Activated CD4-positive, alpha-beta T cell treated with anti-CD3 and anti-CD28 coated beads for 36 hours (primary cell): ENCODE data around the gene SLC7A8. TPM values are rescaled to one million over a fixed set of nuclear protein-coding genes. Genes with fewer than 3 reads are reported as not detected.
A peak's percentile ranks its signal among the peaks of the same experiment; 100 is the strongest.

ENCODE experiments used
- ATAC-seq: fragments of 200-7000 bp; cut with Tn5 transposase; one replicate; pipeline ENCODE4 v1.10.0; 2021; ENCODE audit warnings: mild to moderate bottlenecking, moderate library complexity
- CTCF ChIA-PET: fragments of 350-600 bp; sonication (Branson Sonifier 250); formaldehyde crosslinking; loops from one replicate; lab custom pipeline; 2021; ENCODE audit warnings: antibody characterized with exemption; lab: Charles Lee
- POLR2A ChIA-PET: fragments of 350-600 bp; sonication (Branson Sonifier 250); formaldehyde crosslinking; loops from one replicate; lab custom pipeline; 2021; ENCODE audit warnings: antibody characterized with exemption, inconsistent platforms; lab: Charles Lee
- DNase-seq: peaks from one replicate; pipeline ENCODE4 v3.0.0-alpha.2; 2020
- H3K27ac Mint-ChIP-seq: one replicate; pipeline ENCODE4 v1.8.0; 2021; ENCODE audit warnings: mixed read lengths
- H3K27me3 Mint-ChIP-seq: one replicate; pipeline ENCODE4 v1.8.0; 2021; ENCODE audit warnings: mixed read lengths
- H3K36me3 Mint-ChIP-seq: one replicate; pipeline ENCODE4 v1.8.0; 2021; ENCODE audit warnings: low read depth, mixed read lengths
- H3K4me1 Mint-ChIP-seq: one replicate; pipeline ENCODE4 v1.8.0; 2021; ENCODE audit warnings: mixed read lengths
- H3K4me3 Mint-ChIP-seq: one replicate; pipeline ENCODE4 v1.8.0; 2021; ENCODE audit warnings: mild to moderate bottlenecking, moderate library complexity, mixed read lengths
- H3K9me3 Mint-ChIP-seq: one replicate; pipeline ENCODE4 v1.8.0; 2021; ENCODE audit warnings: low read depth, mixed read lengths
- intact Hi-C, 2 experiments: fragments of 100-400 bp; cut with DNase I in 1 of 2; cut with micrococcal nuclease in 1 of 2; formaldehyde crosslinking; loops; one replicate each; pipeline versions ENCODE4 v1.14.2 to v1.15.1; 2022 to 2024; cut with DNase I, micrococcal nuclease
- total RNA-seq, 2 experiments: library from RNA; stranded (reverse); gene quantifications; one replicate each; pipeline ENCODE4 v1.2.3, GENCODE V29; 2021

SLC7A8 gene
- total RNA-seq, 2 experiments from 2014 or later = 0.89 to 1.6 TPM

- Mint-ChIP-seq H3K4me1 (peaks cover 17% of the 10 kb centered on the region), H3K27me3 (no peaks in the 10 kb centered on the region), H3K36me3 (no peaks in the 10 kb centered on the region), H3K9me3 (no peaks in the 10 kb centered on the region), H3K27ac (no peak overlapping the region), H3K4me3 (no peak overlapping the region)
- ChIA-PET CTCF (interaction anchor here (1.7 kb wide), 1 partner anchor 38 kb away, joined by 6 read pairs; no protein-coding TSS in a partner anchor), POLR2A (interaction anchor here (0.6 kb wide), 1 partner anchor 38 kb away, joined by 3 read pairs; no protein-coding TSS in a partner anchor)
- intact Hi-C loops = no loop called here
- DNase-seq (no peak), ATAC-seq (no peak)
Measured at GRCh38 chr14:23158779-23159178, 24.7 kb downstream of the SLC7A8 start.

GRCh38 chr14:23154964-23155587 lies 28.4 kb downstream of the SLC7A8 start:
- POLR2A ChIA-PET = interaction anchor here (1.1 kb wide), 1 partner anchor 21 kb away, joined by 3 read pairs; no protein-coding TSS in a partner anchor
- H3K4me1 Mint-ChIP-seq = peaks cover 14% of the 10 kb centered on the region

GRCh38 chr14:23153851-23154796 lies 29.3 kb downstream of the SLC7A8 start:
- POLR2A ChIA-PET = interaction anchor here (1.1 kb wide), 1 partner anchor 22 kb away, joined by 3 read pairs; no protein-coding TSS in a partner anchor
- Mint-ChIP-seq H3K27me3 (peaks cover 5% of the 10 kb centered on the region), H3K4me3 (no peak overlapping the region), H3K9me3 (no peaks in the 10 kb centered on the region), H3K27ac (no peak overlapping the region), H3K36me3 (no peaks in the 10 kb centered on the region), H3K4me1 (peaks cover 14% of the 10 kb centered on the region)
- CTCF ChIA-PET = interaction anchor here (0.6 to 1.2 kb wide), 3 partner anchors 33 to 136 kb away, joined by 3 to 5 read pairs (median 4); no protein-coding TSS in a partner anchor
- peak; percentile 26 for ATAC-seq
- intact Hi-C loops = no loop called here
- peak; percentile 15 for DNase-seq

More at GRCh38 chr14:23154964-23155587, 28.4 kb downstream of the SLC7A8 start:
- peak; percentile 23 for ATAC-seq
- H3K4me3 Mint-ChIP-seq = no peak overlapping the region
- H3K27ac Mint-ChIP-seq = no peak overlapping the region
- intact Hi-C loops = no loop called here
- no peak for DNase-seq
- CTCF ChIA-PET = interaction anchor here (1.2 to 2.0 kb wide), 2 partner anchors 32 to 34 kb away, joined by 4 to 6 read pairs; no protein-coding TSS in a partner anchor
- H3K27me3 Mint-ChIP-seq = peaks cover 2% of the 10 kb centered on the region
- H3K36me3 Mint-ChIP-seq = no peaks in the 10 kb centered on the region
- H3K9me3 Mint-ChIP-seq = no peaks in the 10 kb centered on the region

- Mint-ChIP-seq H3K9me3 (no peaks in the 10 kb centered on the region), H3K27me3 (peaks cover 8% of the 10 kb centered on the region)
Measured at GRCh38 chr14:23151342-23151741, 32.1 kb downstream of the SLC7A8 start.

GRCh38 chr14:23149745-23150144 lies 33.7 kb downstream of the SLC7A8 start:
- Mint-ChIP-seq H3K36me3 (no peaks in the 10 kb centered on the region), H3K27me3 (peaks cover 12% of the 10 kb centered on the region), H3K4me3 (no peak overlapping the region), H3K4me1 (peaks cover 9% of the 10 kb centered on the region), H3K9me3 (no peaks in the 10 kb centered on the region), H3K27ac (no peak overlapping the region)
- intact Hi-C loops = no loop called here
- ATAC-seq (no peak), DNase-seq (no peak)
- ChIA-PET CTCF (interaction anchor here (0.5 to 1.5 kb wide), 4 partner anchors 9 to 37 kb away, joined by 3 to 5 read pairs (median 3); no protein-coding TSS in a partner anchor), POLR2A (no interaction called here)

More at GRCh38 chr14:23151342-23151741, 32.1 kb downstream of the SLC7A8 start:
- CTCF ChIA-PET = interaction anchor here (1.0 to 1.8 kb wide), 2 partner anchors 30 to 32 kb away, joined by 4 to 8 read pairs; partner anchors contain the start of gene SLC7A8
- Mint-ChIP-seq H3K27ac (no peak overlapping the region), H3K4me1 (peaks cover 14% of the 10 kb centered on the region), H3K4me3 (no peak overlapping the region), H3K36me3 (no peaks in the 10 kb centered on the region)
- ATAC-seq (no peak), DNase-seq (no peak)
- POLR2A ChIA-PET = no interaction called here
- intact Hi-C loops = no loop called here

- Mint-ChIP-seq H3K27ac (no peak overlapping the region), H3K27me3 (peaks cover 12% of the 10 kb centered on the region), H3K4me1 (peaks cover 3% of the 10 kb centered on the region), H3K36me3 (no peaks in the 10 kb centered on the region), H3K4me3 (no peak overlapping the region), H3K9me3 (no peaks in the 10 kb centered on the region)
- DNase-seq (no peak), ATAC-seq (no peak)
- intact Hi-C loops = no loop called here
- CTCF ChIA-PET = interaction anchor here (1.5 kb wide), 1 partner anchor 29 kb away, joined by 5 read pairs; no protein-coding TSS in a partner anchor
- POLR2A ChIA-PET = no interaction called here
Measured at GRCh38 chr14:23148591-23149249, 34.7 kb downstream of the SLC7A8 start.

GRCh38 chr14:23147676-23148075 lies 35.8 kb downstream of the SLC7A8 start:
- H3K27me3 Mint-ChIP-seq = peaks cover 12% of the 10 kb centered on the region
- ChIA-PET CTCF (interaction anchor here (0.6 to 0.9 kb wide), 2 partner anchors 37 to 127 kb away, joined by 3 to 4 read pairs; no protein-coding TSS in a partner anchor), POLR2A (no interaction called here)
- no peaks in the 10 kb centered on the region for H3K36me3 Mint-ChIP-seq
- H3K27ac Mint-ChIP-seq = no peak overlapping the region
- no peaks in the 10 kb centered on the region for H3K9me3 Mint-ChIP-seq
- intact Hi-C loops = no loop called here
- DNase-seq (no peak), ATAC-seq (no peak)
- H3K4me1 Mint-ChIP-seq = no peaks in the 10 kb centered on the region
- no peak overlapping the region for H3K4me3 Mint-ChIP-seq

GRCh38 chr14:23146980-23147379 lies 36.5 kb downstream of the SLC7A8 start:
- ATAC-seq = no peak
- H3K27ac Mint-ChIP-seq = no peak overlapping the region
- intact Hi-C loops = no loop called here
- H3K9me3 Mint-ChIP-seq = no peaks in the 10 kb centered on the region
- H3K4me3 Mint-ChIP-seq = no peak overlapping the region
- H3K4me1 Mint-ChIP-seq = no peaks in the 10 kb centered on the region
- CTCF ChIA-PET = interaction anchor here (0.7 to 1.2 kb wide), 3 partner anchors 18 to 39 kb away, joined by 3 to 5 read pairs (median 3); no protein-coding TSS in a partner anchor
- no peaks in the 10 kb centered on the region for H3K36me3 Mint-ChIP-seq
- H3K27me3 Mint-ChIP-seq = peaks cover 12% of the 10 kb centered on the region
- DNase-seq = no peak
- POLR2A ChIA-PET = no interaction called here

- ATAC-seq (peak; percentile 39), DNase-seq (no peak)
- Mint-ChIP-seq H3K9me3 (no peaks in the 10 kb centered on the region), H3K27ac (no peak overlapping the region), H3K36me3 (no peaks in the 10 kb centered on the region), H3K4me1 (no peaks in the 10 kb centered on the region), H3K4me3 (no peak overlapping the region), H3K27me3 (peaks cover 12% of the 10 kb centered on the region)
- POLR2A ChIA-PET = no interaction called here
- intact Hi-C loops = no loop called here
- CTCF ChIA-PET = interaction anchor here (1.2 kb wide), 2 partner anchors 39 to 116 kb away, joined by 3 read pairs; no protein-coding TSS in a partner anchor
Measured at GRCh38 chr14:23146351-23146910, 37.0 kb downstream of the SLC7A8 start.

- H3K27ac Mint-ChIP-seq = no peak overlapping the region
- intact Hi-C loops = no loop called here
- H3K9me3 Mint-ChIP-seq = no peaks in the 10 kb centered on the region
- POLR2A ChIA-PET = no interaction called here
- ATAC-seq (no peak), DNase-seq (no peak)
- H3K36me3 Mint-ChIP-seq = no peaks in the 10 kb centered on the region
- CTCF ChIA-PET = interaction anchor here (1.2 kb wide), 1 partner anchor 116 kb away, joined by 3 read pairs; no protein-coding TSS in a partner anchor
- no peak overlapping the region for H3K4me3 Mint-ChIP-seq
- no peaks in the 10 kb centered on the region for H3K4me1 Mint-ChIP-seq
- H3K27me3 Mint-ChIP-seq = peaks cover 12% of the 10 kb centered on the region
Measured at GRCh38 chr14:23145794-23146350, 37.6 kb downstream of the SLC7A8 start.
